Smooth muscle cell (in vitro differentiated cells): Measurements from ENCODE around the gene NTMT2. TPM values are rescaled to one million over a fixed set of nuclear protein-coding genes. Genes with fewer than 3 reads are reported as not detected.

ENCODE experiments used
- DNase-seq: peaks from one replicate; lab custom pipeline; 2025; ENCODE audit not compliant: unreplicated experiment; lab: John Stamatoyannopoulos, UW
- H2AFZ ChIP-seq: fragments of 200-600 bp; sonication (generic); 2 replicates; pipeline ENCODE4 v1.6.0; 2016; ENCODE audit warnings: antibody characterized with exemption, low read depth, mild to moderate bottlenecking
- H3F3A ChIP-seq: fragments of 200-600 bp; sonication (generic); 2 replicates; pipeline ENCODE4 v1.6.0; 2017; ENCODE audit warnings: antibody characterized with exemption, low read depth
- H3K27ac ChIP-seq: fragments of 200-600 bp; sonication (generic); 2 replicates; pipeline ENCODE4 v1.5.1; 2016; ENCODE audit warnings: low read depth, mild to moderate bottlenecking
- H3K27me3 ChIP-seq: fragments of 200-600 bp; sonication (generic); 2 replicates; pipeline ENCODE4 v1.6.1; 2016; ENCODE audit warnings: low read depth, mild to moderate bottlenecking
- H3K36me3 ChIP-seq: fragments of 200-600 bp; sonication (generic); 2 replicates; pipeline ENCODE4 v1.5.1; 2016; ENCODE audit warnings: low read depth
- H3K4me1 ChIP-seq: fragments of 200-600 bp; sonication (generic); 2 replicates; pipeline ENCODE4 v1.5.1; 2016; ENCODE audit warnings: low read depth
- H3K4me2 ChIP-seq: fragments of 200-600 bp; sonication (generic); 2 replicates; pipeline ENCODE4 v1.6.0; 2016; ENCODE audit warnings: mild to moderate bottlenecking
- H3K4me3 ChIP-seq: fragments of 200-600 bp; sonication (generic); 2 replicates; pipeline ENCODE4 v1.5.1; 2016; ENCODE audit warnings: mild to moderate bottlenecking
- H3K79me2 ChIP-seq: fragments of 200-600 bp; sonication (generic); 2 replicates; pipeline ENCODE4 v1.6.0; 2016; ENCODE audit warnings: low read depth, mild to moderate bottlenecking
- H3K9ac ChIP-seq: fragments of 200-600 bp; sonication (generic); 2 replicates; pipeline ENCODE4 v1.6.0; 2016; ENCODE audit warnings: low read depth
- H3K9me3 ChIP-seq: fragments of 200-600 bp; sonication (generic); replicated peaks from 2 replicates; pipeline ENCODE4 v1.5.1; 2016; ENCODE audit warnings: low read depth
- H4K20me1 ChIP-seq: fragments of 200-600 bp; sonication (generic); 2 replicates; pipeline ENCODE4 v1.6.0; 2016; ENCODE audit warnings: low read depth
- WGBS: methylation state at CpG from one replicate; pipeline ENCODE4 v1.1.7; 2016; ENCODE audit warnings: low lambda C conversion rate; 5-methylcytosine and 5-hydroxymethylcytosine counted together
- polyA plus RNA-seq: library from polyadenylated mRNA; unstranded; fragments of >200 nt; fragmentation: Nextera tagmentation; extraction: Ambion mirVana; gene quantifications from 2 replicates; pipeline ENCODE4 v1.2.1, GENCODE V29; 2016
- total RNA-seq: library from RNA; depleted of rRNA; stranded (reverse); fragments of >200 nt; gene quantifications from 2 replicates; pipeline ENCODE4 v1.2.3, GENCODE V29; 2014
- TF ChIP-seq, protein P1 (sequence below): fragments of 200-600 bp; sonication (generic); IDR thresholded peaks from 2 replicates; pipeline ENCODE4 v1.5.1; 2017; ENCODE audit warnings: borderline replicate concordance, mild to moderate bottlenecking, antibody characterized with exemption; ENCODE audit not compliant: insufficient read depth, poor library complexity, severe bottlenecking

The NTMT2 gene
- total and polyA plus RNA-seq, 2 experiments from 2014 or later, result 0.21 TPM; not detected in 1

DNA sequence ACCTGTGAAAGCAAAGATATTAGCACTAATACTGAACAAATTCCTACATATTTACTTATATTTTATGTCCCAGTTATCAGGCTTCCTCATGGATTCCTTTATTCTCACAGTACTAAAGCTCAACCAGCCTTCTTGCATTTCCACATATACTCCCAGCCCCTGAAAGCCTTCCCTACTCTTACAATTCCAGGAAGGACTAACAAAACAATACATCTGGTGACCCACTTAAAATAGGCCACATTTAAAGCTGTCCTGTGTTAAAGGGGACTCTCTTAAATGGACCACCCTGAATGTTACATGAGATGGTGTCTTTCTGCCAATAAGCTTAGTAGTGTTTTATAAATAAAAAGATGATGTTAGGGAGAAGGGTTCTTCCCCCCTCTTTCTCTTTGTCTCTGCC lies 54.4 kb downstream of the NTMT2 start:
- TF ChIP-seq, protein P1, sequence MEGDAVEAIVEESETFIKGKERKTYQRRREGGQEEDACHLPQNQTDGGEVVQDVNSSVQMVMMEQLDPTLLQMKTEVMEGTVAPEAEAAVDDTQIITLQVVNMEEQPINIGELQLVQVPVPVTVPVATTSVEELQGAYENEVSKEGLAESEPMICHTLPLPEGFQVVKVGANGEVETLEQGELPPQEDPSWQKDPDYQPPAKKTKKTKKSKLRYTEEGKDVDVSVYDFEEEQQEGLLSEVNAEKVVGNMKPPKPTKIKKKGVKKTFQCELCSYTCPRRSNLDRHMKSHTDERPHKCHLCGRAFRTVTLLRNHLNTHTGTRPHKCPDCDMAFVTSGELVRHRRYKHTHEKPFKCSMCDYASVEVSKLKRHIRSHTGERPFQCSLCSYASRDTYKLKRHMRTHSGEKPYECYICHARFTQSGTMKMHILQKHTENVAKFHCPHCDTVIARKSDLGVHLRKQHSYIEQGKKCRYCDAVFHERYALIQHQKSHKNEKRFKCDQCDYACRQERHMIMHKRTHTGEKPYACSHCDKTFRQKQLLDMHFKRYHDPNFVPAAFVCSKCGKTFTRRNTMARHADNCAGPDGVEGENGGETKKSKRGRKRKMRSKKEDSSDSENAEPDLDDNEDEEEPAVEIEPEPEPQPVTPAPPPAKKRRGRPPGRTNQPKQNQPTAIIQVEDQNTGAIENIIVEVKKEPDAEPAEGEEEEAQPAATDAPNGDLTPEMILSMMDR, result no peak
- Histone ChIP-seq H3F3A (no peaks in the 10 kb centered on the region), H3K36me3 (no peaks in the 10 kb centered on the region), H3K27ac (peak overlapping the region; percentile 5), H3K27me3 (no peaks in the 10 kb centered on the region), H2AFZ (peak overlapping the region; percentile 51), H3K4me3 (no peak overlapping the region), H3K79me2 (no peaks in the 10 kb centered on the region), H3K9ac (no peak overlapping the region), H3K4me2 (peak overlapping the region; percentile 52), H3K9me3 (no peaks in the 10 kb centered on the region), H3K4me1 (no peaks in the 10 kb centered on the region), H4K20me1 (no peaks in the 10 kb centered on the region)
- DNase-seq, result no peak

DNA sequence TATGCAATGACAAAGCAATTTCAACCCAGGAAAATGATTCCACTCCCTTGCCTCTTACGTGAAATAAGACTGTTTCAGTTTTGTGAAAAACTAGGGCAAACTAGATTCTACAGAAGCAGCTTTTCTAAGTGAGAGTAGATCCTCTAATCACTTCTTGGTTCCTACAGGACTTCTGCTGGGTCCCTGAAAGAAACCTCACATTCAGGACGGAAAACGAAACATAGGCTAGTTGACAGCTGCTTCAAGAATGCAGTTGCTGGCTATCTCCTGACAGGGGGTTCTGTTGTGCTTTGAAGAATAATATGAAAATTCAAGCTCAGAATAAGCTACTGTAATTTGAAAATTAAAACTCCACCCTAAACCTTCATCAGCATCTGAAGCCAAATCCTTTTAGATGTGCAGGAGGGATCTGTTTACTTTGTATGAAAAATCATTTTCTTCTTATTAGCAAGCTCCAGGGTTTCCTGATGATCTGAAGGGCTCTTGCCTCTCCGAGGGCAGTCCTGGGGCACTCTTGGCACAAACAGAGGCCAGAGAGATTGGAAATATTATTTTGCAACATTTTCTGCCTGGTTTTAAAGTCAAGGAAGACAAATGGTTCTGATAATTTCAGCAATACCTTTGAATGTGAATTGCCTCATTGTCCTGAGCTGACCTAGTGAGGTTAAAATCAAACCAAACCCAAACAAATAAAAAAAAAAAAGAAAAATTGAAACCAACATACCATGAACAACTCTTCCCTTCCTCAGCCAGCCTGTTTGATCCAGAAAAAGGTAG lies 55.0 kb downstream of the NTMT2 start:
- Histone ChIP-seq H2AFZ (peak overlapping the region; percentile 51), H3K36me3 (no peaks in the 10 kb centered on the region), H3K27ac (peak overlapping the region; percentile 5), H3K9ac (no peak overlapping the region), H3K79me2 (no peaks in the 10 kb centered on the region), H3K27me3 (no peaks in the 10 kb centered on the region), H3F3A (no peaks in the 10 kb centered on the region), H3K4me3 (no peak overlapping the region), H4K20me1 (no peaks in the 10 kb centered on the region), H3K9me3 (no peaks in the 10 kb centered on the region), H3K4me1 (no peaks in the 10 kb centered on the region), H3K4me2 (peak overlapping the region; percentile 52)
- TF ChIP-seq, protein P1, result no peak
- no peak for DNase-seq
- WGBS, result 62% methylated on average over 4 of the region's 4 CpGs

DNA sequence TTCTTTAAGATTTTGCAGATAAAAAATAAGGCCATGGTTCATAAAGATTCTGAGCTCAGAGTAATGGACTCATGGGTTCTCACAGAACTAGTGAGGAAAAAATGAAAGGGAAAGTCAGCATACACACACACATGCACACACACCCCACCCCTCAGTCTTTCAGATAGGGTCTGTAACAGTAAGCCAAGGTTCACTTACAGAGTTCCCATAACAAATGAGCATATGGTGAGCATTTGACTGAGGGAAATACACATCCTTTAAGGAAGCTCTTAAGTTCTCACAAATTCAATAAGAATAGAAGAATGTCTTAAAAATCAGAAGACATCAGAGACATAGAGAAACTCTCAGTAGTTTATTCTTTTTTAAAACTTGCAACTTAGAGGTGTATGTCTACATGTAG lies 57.9 kb downstream of the NTMT2 start:
- no peaks in the 10 kb centered on the region for H3K4me1 ChIP-seq
- H3K36me3 ChIP-seq, result no peaks in the 10 kb centered on the region
- H4K20me1 ChIP-seq, result no peaks in the 10 kb centered on the region
- H3F3A ChIP-seq, result no peaks in the 10 kb centered on the region
- H3K9me3 ChIP-seq, result no peaks in the 10 kb centered on the region
- no peak overlapping the region for H2AFZ ChIP-seq
- H3K4me2 ChIP-seq, result no peak overlapping the region
- H3K4me3 ChIP-seq, result no peak overlapping the region
- DNase-seq, result no peak
- no peaks in the 10 kb centered on the region for H3K27me3 ChIP-seq
- TF ChIP-seq, protein P1, result no peak
- H3K27ac ChIP-seq, result no peak overlapping the region
- no peaks in the 10 kb centered on the region for H3K79me2 ChIP-seq
- H3K9ac ChIP-seq, result no peak overlapping the region

DNA sequence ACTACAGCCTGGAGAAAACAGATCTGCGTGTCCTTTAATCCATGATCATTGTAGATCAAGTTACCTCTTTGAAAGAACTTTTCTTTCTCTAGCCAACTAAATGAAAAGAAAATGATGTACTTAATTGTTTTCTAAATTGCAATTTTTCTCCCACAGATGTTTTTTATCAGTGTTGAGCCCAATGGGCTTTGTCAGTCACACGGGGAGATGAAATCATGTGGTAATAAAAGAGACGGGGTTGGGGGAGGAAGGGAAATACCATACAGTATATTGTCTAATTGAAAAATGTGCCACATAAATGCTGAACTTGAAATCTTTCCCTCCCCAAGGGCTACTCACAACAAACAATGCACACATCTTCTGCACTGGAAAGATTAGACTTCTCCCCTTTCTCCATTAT lies 58.4 kb downstream of the NTMT2 start:
- no peak overlapping the region for H3K4me3 ChIP-seq
- H3K4me2 ChIP-seq, result no peak overlapping the region
- DNase-seq, result no peak
- no peaks in the 10 kb centered on the region for H3K9me3 ChIP-seq
- no peaks in the 10 kb centered on the region for H3K79me2 ChIP-seq
- no peak overlapping the region for H3K27ac ChIP-seq
- no peaks in the 10 kb centered on the region for H4K20me1 ChIP-seq
- H2AFZ ChIP-seq, result no peak overlapping the region
- no peaks in the 10 kb centered on the region for H3K4me1 ChIP-seq
- no peak overlapping the region for H3K9ac ChIP-seq
- WGBS, result 50% methylated on average over 3 of the region's 3 CpGs
- H3K27me3 ChIP-seq, result no peaks in the 10 kb centered on the region
- H3F3A ChIP-seq, result no peaks in the 10 kb centered on the region
- H3K36me3 ChIP-seq, result no peaks in the 10 kb centered on the region
- TF ChIP-seq, protein P1, result no peak
